Activated CD4-positive, alpha-beta T cell treated with anti-CD3 and anti-CD28 coated beads, Interleukin-2, amount 50 U/mL, for 48 hours (primary cell): Measurements from ENCODE around the gene USP3.
"Not testable (repeated sequence)": the region's sequence is repeated elsewhere in the genome, so short reads cannot be mapped to it uniquely, and the experiment has no call there.

Experiments
- DNase-seq, 2 experiments: peaks; one replicate each; pipeline ENCODE4 v3.0.0-alpha.2; 2020

Gene USP3

DNA sequence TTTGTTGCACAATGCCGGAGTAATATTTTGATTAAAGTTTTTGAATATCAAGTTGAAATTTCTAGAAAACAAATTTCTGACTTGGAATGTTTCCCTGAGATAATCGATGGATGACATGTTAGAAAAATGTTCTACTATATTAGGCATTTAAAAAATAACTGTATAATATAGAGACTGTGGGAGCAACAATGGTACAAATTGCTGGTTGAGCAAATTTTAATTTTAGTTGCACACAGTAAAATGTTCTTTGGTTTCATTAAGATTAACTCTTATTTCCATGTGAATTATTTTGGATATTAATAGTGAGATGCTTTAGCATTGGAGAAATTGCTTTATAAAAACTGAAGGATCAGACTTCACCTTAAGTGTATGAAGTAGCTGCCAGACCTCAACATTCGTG lies 9.3 kb downstream of the USP3 start:
- no peak for DNase-seq

DNA sequence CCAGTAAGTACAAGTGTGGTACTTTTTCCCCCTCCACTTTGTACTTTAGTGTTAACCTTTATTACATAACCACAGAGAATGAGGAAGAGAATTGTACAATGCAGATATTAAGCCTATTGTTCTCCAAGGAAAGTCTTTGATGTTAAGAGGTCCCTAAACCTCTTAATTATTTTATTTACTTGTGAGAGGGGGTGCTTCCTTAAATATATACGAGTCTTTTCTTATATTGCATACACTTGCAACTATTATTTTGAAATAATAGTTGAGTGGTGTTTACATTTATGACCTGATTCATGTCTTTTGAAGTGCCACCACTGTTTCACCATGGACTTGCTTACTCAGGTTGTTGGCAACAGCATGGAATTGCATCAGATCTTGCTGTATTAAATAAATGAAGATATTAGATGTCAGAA lies 10.1 kb downstream of the USP3 start:
- no peak for DNase-seq

DNA sequence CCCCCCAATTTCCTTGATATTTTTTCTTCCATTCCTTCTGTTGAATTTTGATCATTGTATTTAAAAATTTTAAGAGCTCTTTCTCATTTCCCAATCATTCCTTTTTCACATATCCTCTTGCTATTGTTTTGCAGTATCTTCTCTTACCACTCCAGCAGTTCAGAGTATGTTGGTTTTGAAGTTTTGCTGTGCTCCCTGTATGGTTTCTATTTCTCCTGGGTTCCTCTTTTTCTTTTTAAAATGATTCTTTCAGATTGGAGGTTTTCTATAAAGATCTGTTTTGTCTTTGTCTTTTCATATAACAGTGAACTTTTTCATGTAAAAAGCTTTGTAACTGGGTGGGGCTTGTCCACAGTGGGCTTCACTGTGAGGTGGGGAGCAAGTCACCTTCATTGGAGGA lies 12.8 kb downstream of the USP3 start:
- DNase-seq: no peak

DNA sequence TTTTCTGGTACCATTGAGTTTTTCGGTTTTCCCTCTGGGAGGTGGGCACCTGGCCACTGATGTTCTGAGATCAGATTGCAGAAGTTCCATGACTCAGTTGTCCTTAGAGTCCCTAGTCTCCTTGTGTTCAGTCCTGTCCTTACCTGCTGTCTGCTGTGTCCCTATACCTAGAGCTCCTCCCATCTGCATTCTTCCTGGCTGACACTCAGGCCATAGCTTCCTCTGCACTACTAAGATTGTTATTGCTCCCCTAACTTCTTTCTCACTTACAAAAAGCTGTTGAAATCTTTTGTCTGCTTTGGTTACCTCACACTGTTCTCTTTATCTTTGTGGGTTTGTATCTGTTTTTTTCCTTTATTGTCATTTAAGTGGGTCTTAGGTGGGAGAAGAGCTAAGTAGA lies 13.2 kb downstream of the USP3 start:
- no peak for DNase-seq

DNA sequence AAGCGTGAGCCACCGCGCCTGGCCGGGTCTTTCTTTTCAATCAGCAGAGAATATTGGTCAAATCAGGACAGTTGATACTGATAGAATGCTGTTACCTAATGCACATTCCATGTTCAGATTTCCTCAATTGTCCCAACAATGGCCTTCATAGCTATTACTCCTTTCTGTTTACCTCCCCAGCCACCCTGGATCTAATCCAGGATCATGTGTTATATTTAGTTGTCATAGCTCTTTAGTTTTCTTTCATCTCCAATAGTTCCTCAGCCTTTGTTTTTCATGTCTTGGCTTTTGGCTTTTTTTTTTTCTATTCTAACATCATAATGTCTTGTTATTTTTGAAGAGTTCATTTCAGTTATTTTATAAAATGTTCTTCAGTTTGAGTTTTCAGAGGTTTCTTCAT lies 14.6 kb downstream of the USP3 start:
- DNase-seq: no peak

DNA sequence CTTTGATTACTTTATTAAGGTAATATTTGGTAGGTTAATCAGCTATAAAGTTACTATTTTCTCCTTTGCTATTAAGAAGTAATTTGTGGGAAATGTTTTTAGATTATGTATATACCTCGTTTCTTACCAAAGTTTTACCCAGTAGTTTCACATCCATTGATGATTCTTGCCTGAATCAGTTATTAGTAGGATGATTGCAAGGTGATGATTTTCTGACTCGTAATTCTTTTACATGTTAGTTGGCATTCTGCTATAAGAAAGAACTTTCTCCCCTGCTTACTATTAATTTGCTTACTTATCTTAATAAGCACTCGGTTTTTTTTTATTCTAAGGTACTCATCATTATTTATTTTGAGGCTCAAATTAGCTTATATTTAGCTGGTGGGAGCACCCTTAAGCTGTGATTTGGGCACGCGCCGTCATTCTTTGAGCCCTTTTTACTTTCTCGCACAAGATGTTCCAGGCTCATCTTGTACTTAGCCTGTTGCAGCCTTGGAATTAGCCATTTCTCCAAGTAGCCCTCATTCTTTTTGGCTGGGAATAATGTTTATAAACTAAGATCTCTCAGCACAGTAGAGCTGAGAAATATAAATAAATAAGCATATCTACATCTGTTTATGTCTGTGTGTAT lies 15.3 kb downstream of the USP3 start:
- DNase-seq: no peak

DNA sequence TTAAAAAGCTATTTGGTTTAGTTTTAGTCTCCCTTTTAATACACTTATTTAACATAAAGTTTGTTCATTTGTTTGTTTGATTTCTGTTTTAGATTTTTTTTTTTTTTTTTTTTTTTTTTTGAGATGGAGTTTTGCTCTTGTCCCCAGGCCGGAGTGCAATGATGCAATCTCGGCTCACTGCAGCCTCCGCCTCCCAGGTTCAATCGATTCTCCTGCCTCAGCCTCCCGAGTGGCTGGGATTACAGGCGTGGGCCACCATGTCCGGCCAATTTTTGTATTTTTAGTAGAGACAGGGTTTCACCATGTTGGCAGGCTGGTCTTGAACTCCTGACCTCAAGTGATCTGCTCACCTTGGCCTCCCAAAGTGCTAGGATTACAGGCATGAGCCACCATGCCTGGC lies 16.1 kb downstream of the USP3 start:
- DNase-seq: not testable (repeated sequence)

DNA sequence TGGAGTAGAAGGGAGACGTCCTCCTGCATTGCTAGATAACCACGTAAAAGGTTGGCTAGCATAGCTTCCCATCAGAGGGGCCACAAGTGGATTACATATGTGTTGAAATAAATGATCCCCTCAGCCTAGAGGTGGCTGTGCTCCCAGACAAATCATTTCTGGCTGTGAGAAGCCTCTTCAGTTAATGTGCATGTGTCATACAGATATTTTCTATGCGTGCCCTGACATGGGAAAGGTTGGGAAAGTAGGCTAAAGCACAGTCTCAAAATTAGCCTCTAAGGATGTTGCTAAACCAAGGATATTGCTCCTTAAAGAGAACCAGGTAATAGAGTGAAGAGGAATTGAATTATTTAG lies 17.8 kb downstream of the USP3 start:
- no peak for DNase-seq

DNA sequence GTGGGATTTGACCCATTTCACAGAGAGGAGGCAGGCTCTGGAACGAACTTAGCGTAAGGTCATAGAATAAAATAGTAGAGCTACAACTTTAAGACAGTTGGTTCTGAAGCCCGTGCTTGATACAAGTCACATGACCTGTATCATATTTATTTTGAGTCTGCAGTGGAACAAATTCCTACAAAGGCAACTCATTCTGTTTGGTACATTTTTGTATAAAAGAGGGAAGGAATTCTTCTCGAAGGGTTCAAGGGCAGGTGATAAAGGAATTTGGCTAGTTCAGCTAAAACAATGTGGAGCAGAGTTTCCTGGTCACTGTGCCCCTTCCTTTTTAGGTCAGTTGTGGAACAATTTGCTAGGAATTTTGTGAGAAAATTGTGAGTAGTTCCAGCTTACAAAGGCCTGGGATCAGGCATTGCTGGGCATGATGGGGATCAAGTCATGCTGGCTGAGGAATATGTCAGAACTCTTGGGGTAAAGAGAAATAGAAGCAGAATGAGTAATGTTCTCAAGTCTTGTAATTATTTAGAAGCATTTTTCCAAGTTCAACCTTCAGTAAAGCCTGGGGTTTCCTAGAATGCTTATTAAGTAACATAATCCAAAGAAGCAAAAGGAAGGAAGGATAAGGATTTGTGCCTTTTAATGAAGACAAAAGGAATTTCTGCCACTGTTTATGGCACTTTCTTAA lies 19.1 kb downstream of the USP3 start:
- no peak for DNase-seq

DNA sequence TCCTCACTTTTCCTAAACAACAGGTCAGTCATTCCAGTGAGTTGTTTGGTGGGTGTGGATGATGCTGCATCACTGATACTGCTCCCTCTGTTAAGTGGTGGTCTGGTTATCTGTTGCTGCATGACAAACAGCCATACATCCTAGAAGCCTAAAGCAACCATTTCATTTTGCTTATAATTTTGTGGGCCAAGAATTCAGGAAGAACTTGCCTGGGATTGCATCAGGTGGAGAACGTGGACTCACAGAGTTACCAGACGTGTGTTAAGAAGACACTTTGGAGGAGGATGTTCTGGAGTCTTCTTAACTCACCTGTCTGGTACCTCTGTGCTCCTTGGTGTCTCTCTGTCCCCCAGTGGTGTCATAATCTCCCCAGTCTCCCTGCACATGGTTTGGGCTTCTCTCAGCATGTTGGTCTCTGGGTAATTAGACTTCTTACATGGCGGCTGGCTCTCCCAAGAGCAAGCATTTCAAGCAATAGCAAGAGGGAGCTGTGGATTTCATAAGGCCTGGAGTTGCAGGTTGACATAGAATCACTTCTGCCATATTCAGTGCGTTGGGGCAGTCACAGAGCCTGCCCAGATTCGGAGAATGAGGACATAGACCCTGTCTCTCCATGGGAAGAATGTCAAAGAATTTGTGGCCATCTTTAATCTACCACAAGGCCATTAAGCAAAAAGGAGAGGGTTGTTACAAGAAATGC lies 20.1 kb downstream of the USP3 start:
- no peak for DNase-seq

DNA sequence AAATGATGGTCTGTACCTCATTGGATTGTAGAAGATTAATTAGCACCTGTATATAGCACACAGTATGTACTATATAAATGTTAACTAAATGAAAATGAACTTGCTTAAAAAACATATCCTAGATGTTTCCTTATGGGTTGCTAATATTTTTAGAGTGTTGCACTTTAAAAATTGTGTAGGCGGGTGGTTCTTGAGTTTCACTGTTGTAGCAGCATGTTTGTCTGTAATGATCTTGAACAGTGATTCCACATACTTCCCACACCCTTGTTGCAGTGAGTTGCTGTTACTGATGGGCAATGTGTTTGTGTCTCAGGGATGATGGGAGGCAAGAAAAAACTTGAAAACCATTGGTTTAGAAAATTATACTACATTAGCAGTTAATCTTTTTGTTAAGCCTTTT lies 22.0 kb downstream of the USP3 start:
- no peak for DNase-seq

DNA sequence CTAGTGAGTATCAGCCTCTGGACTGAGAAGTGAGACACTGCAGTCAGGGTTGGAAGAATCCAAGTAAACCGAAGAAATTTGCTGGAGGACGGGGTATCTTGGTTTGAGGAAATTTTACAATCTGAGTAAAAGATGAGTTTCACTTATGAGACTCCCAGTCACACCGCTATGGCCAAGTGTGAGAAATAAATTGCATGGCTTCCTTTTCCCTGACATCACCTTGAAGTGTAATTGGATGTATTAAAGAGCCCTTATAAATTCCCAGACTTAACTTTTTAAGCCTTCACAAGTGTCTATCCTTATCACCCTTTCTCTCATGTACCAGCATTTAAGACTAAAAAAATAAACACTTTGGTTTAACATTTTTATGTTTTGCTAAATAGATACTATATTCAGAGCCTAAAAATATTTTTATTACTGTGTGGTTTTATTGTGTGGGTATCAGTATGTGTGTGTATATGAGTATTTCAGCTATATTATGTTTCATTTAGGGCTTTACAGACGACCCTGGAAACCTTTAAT lies 23.8 kb downstream of the USP3 start:
- DNase-seq: no peak

DNA sequence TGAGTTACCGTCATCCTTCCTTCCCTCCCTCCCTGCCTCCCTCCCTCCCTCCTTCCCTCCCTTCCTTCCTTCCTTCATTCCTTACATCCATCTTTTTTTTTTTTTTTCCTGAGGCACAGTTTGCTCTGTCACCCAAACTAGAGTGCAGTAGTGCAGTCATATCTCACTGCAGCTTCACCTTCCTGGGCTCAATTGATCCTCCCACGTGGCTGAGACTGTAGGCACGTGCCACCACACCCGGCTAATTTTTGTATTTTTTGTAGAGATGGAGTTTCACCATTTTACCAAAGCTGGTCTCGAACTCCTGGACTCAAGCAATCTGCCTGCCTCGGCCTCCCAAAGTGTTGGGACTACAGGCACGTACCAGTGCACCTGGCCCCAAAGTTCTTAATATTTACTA lies 25.8 kb downstream of the USP3 start:
- DNase-seq: peak in 1 of 2 experiments; percentile 31

DNA sequence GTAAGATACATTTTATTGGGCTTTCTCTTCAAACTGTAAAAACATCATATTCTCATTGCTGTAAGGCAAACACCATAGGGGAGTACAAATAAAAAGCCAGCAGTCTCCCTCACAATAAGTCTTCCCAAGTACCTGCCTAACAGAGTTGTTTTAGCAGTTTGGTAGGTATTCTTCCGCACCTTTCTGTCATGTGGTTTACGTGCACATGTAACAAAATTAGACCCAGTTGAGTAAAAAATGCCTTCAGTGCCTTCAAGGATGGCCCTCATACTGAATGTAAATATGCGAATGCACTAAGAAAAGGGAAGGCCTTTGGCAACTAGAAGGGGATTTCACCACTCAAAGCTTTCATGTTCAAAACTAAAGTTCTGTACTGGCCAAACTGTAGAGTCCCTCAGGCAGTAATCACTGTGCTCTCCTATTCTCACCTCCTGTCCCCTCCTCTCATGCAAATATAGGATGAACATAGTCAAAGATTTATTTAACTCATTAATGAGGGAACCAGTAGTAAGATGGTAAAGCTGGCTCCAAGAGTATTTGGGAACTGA lies 26.4 kb downstream of the USP3 start:
- no peak for DNase-seq

DNA sequence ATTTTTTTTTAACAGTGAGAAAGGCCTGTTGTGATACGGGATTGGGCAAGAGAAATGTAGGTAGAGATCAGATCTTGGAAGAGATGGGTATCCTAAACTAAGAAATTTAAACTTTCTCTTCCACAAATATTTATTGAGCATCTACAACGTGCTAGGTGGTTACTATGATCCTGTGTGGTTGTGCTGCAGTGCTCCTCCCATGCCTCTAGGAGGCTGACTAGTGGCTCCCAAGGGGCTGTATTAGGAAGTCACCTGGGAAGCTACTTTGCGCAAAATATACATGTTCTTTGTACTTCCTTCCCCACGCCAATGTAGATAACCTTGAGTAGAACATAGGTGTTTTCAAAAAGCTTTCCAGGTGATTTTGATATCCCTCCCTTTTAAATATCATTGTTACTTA lies 27.2 kb downstream of the USP3 start:
- DNase-seq: no peak

DNA sequence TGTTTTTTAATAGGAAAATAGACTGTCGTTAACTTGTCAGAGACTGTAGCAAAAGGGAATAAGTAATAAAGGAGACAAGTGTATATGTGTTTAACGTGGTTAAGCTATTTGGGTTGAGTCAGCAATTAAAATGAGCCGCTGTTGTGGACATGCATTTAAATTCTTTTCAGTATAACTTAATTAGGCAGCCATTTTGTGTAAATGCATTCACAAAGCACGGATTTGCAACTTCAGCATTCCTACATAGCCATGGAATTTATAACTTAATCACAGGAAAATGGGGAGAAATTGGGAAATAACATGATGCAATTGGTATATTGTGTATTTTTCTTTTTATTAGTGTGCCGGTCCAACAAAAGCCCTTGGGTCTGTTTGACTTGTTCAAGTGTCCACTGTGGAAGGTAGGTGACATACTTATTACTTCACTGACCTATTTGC lies 27.9 kb downstream of the USP3 start:
- no peak for DNase-seq

DNA sequence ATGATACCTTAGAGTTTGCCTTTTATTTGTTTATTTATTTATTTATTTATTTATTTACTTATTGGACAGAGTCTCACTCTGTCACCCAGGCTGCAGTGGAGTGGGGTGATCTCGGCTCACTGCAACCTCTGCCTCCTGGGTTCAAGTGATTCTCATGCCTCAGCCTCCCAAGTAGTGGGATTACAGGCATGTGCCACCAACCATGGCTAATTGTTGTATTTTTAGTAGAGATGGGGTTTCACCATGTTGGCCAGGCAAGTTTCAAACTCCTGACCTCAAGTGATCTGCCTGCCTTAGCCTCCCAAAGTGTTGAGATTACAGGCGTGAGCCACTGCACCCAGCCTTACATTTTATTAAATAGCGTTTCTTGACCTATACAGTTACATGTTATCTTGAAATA lies 30.5 kb downstream of the USP3 start:
- not testable (repeated sequence) for DNase-seq

DNA sequence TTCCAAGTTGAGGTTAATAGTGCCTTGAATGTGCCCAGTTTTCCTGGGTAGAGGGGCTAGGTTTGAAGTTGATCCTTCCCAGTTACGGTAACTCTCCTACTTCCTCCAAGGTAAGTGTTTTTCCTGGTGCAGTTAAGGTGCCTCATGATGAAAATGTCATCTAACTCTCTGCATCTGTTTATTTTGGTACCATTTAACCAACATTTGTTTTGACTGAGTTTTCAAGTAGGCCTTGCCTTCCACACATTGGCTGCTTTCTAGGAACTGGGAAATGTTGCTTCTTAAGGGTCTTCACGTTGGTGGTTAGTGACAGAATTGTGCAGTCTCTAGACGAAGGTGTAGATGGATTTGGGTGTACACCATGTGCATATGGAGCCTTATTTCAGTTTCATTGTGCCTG lies 31.3 kb downstream of the USP3 start:
- no peak for DNase-seq

DNA sequence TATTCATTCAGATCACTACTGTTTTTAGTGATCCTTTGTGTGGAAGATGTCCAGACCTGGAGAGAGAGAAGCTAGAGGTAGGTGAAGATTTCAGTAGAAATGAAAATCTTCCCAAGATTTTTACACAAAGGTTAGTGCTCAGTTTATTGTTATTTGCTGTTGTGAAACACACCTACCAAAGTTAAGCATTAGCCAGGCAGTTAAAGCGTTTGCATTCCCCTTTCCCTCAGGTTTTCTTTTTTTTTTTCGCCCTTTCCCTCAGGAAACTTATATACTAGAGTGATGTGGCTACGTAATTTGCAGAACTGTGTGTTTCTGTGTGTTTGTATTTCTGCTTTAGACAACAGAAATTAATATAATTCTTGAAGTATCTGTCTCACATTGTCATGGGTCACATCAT lies 34.5 kb downstream of the USP3 start:
- DNase-seq: no peak

DNA sequence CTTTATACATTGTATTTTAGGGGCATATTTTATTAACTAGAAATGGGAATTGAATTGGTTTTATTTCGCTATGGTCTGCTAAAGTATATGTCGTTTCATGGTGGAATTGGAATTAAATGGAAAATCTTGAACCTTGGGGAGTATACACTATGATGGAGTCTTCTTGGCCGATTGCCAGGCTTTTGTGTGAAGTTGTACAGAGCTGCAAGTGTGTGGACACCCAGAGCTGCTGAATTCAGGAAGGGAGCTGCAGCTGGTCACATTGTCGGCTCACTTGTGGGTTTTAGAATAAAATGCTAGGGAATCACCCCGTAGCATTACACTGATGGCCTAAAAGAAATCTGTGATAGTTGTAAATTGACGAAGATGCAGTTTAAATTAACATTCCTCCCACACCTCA lies 35.1 kb downstream of the USP3 start:
- DNase-seq: no peak

DNA sequence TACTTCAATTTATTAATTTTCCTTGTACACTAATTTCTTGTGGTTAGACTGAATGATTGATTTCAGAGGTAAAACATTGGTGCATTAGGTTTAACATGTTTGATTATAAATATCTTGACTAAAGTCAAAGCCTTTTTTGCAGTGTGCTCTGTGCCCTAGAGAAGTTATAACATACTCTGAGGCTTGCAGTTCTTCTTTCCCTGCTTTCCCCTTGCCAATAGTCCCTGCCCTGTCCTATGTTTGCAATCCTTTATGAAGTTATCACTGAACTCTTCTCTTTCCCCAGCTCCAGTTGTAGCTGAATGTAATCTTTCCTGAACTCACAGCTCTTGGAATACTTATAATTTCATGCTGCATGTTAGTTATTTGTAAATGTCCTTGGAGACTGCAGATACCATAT lies 35.6 kb downstream of the USP3 start:
- no peak for DNase-seq

DNA sequence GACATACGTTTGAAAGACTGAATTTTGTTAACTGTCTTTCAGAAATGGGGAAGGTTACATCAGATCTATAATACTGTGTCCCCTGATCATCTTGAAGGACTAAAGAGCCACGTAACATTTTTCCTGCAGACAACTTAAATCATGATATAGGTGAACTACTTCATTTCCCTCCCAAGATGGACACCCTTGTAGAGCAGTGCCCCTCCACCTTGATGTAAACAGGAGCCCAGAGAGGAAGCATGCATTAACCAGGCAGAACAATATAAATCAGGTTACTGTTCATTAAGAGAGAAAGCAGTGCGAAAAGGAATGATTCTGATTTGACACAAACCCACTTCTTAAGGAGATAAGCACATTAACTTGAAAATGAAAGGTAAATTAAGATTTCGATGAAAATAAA lies 36.1 kb downstream of the USP3 start:
- DNase-seq: no peak

DNA sequence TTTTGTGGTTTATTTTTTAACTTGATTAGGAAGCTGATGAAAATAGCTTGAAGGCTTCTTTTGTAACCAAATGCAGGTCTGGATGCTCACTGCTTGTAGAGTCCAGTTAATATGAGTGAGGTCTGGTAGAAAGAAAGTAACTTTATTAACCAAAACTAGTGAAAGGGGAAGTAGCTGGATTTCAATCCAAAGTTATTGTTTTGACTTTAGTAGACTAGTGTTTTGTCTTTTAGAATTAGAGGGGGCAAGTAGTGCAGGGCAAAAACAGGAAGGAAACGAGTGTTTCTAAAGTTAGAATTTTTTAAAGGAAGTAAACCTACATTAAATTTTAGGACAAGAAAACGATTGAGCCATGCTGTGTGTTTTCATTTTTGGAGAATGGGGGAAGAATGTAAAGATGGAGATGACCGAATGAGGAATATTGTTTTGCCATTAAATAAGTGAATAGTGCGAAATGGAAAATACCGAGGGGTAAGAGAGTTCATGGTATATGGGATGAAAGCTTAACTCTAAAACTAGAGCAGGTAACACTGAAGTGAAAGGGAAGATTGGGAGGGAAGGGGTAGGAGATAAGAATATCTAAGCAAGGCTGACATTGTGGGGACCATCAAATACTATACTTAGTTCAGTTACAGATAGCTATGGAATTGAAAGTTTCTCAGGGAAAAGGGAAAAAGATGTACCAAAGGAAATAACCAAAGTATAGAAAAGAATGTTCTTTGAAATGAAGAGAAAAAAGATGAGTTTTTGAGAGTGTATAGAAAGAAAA lies 40.0 kb downstream of the USP3 start:
- no peak for DNase-seq
